AG04449 (cell line): ENCODE data around the gene RAD51B.

Experiments used
- CTCF ChIA-PET: fragments of 350-600 bp; formaldehyde crosslinking; extraction: SDS; loops from one replicate; lab custom pipeline; 2021; ENCODE audit warnings: antibody characterized with exemption; lab: Yijun Ruan, JAX
- POLR2A ChIA-PET: fragments of 400-600, 350-600 bp; formaldehyde crosslinking; extraction: SDS; loops from one replicate; lab custom pipeline; 2020; ENCODE audit warnings: antibody characterized with exemption, inconsistent platforms; lab: Yijun Ruan, JAX
- DNase-seq: peaks from one replicate; pipeline ENCODE4 v3.0.0-alpha.2; 2010; ENCODE audit warnings: low read depth, low spot score
- H3K4me3 ChIP-seq: 2 replicates; pipeline ENCODE4 v1.5.1; 2011; ENCODE audit warnings: low read depth, mild to moderate bottlenecking, control low read depth, low read length
- CTCF ChIP-seq: IDR thresholded peaks from one replicate; pipeline ENCODE4 v1.5.1; 2011; ENCODE audit warnings: mild to moderate bottlenecking, moderate library complexity, low read length, control low read depth, inconsistent platforms; ENCODE audit not compliant: insufficient read depth; ENCODE audit errors: missing control alignments

RAD51B gene

GRCh38 chr14:68650404-68650994 lies 830.9 kb downstream of the RAD51B start:
- ChIA-PET POLR2A (interaction anchor here (0.7 kb wide), 1 partner anchor 143 kb away, joined by 3 read pairs; the partner anchor contains the start of gene ZFP36L1), CTCF (no interaction called here)
- no peak for TF ChIP-seq CTCF
- no peak for DNase-seq
- no peak overlapping the region for H3K4me3 ChIP-seq

GRCh38 chr14:68651075-68651474 lies 831.5 kb downstream of the RAD51B start:
- no peak for DNase-seq
- ChIA-PET CTCF (interaction anchor here (1.0 to 1.4 kb wide), 2 partner anchors 9 to 14 kb away, joined by 4 to 5 read pairs; no protein-coding TSS in a partner anchor), POLR2A (interaction anchor here (0.6 kb wide), 1 partner anchor 26 kb away, joined by 3 read pairs; no protein-coding TSS in a partner anchor)
- no peak overlapping the region for H3K4me3 ChIP-seq
- TF ChIP-seq CTCF, result no peak

- peak; percentile 17 for DNase-seq
- CTCF ChIA-PET, result interaction anchor here (1.0 to 1.4 kb wide), 2 partner anchors 8 to 14 kb away, joined by 4 to 5 read pairs; no protein-coding TSS in a partner anchor
- H3K4me3 ChIP-seq, result no peak overlapping the region
- POLR2A ChIA-PET, result interaction anchor here (0.6 kb wide), 1 partner anchor 27 kb away, joined by 3 read pairs; no protein-coding TSS in a partner anchor
- no peak for TF ChIP-seq CTCF
Observed at GRCh38 chr14:68651652-68652432, 832.3 kb downstream of the RAD51B start.

GRCh38 chr14:68652433-68652690 lies 832.8 kb downstream of the RAD51B start:
- H3K4me3 ChIP-seq, result no peak overlapping the region
- TF ChIP-seq CTCF, result no peak
- DNase-seq, result no peak
- ChIA-PET CTCF (interaction anchor here (1.4 kb wide), 2 partner anchors 9 to 13 kb away, joined by 4 read pairs; no protein-coding TSS in a partner anchor), POLR2A (no interaction called here)

- POLR2A ChIA-PET, result no interaction called here
Observed at GRCh38 chr14:68653108-68653507, 833.5 kb downstream of the RAD51B start.

More at GRCh38 chr14:68653108-68653507, 833.5 kb downstream of the RAD51B start:
- CTCF ChIA-PET, result interaction anchor here (1.4 kb wide), 1 partner anchor 10 kb away, joined by 4 read pairs; no protein-coding TSS in a partner anchor
- no peak for DNase-seq
- no peak overlapping the region for H3K4me3 ChIP-seq
- no peak for TF ChIP-seq CTCF
